Measurements from ENCODE around the gene MAP3K6.
"Not testable (repeated sequence)": the region's sequence is repeated elsewhere in the genome, so short reads cannot be mapped to it uniquely, and the experiment has no call there.

Gene MAP3K6

GRCh38 chr1:27397110-27397509, 30.3 kb upstream of the MAP3K6 start:
- no peak for DNase-seq

GRCh38 chr1:27395441-27396195, 28.9 kb upstream of the MAP3K6 start:
- peak; percentile 82 for DNase-seq

DNA sequence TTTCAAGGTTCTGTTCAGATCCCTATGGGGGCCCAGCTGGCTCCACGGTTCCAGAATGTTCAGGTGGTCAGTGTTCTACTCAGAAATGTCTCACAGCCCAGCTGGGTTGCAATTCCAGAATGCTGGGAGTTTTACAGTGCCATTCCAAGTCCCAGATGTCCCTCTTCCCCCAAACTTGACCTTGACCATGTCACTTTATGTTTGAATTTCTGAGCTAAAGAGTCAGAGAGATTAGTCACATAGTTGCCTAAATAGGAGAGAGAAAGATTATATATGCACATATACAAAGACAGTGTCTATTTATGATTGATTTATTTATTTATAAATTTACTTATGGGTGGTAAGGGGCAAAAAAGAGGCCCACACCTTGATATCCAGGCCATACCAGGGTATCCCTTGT, 28.2 kb upstream of the MAP3K6 start:
- no peak for DNase-seq

- DNase-seq = no peak
Observed at GRCh38 chr1:27394282-27394658, 27.5 kb upstream of the MAP3K6 start.

DNA sequence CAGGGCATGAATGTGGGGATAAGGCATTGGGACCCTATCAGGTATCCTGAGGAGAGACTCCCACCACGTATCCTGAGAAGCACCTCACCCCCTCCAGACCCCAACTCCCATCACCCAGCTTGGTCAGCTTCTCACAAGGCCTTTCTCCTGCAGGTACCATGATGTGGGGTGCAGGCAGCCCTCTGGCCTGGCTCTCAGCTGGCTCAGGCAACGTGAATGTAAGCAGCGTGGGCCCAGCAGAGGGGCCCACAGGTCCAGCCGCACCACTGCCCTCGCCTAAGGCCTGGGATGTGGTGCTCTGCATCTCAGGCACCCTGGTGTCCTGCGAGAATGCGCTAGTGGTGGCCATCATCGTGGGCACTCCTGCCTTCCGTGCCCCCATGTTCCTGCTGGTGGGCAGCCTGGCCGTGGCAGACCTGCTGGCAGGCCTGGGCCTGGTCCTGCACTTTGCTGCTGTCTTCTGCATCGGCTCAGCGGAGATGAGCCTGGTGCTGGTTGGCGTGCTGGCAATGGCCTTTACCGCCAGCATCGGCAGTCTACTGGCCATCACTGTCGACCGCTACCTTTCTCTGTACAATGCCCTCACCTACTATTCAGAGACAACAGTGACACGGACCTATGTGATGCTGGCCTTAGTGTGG, 27.0 kb upstream of the MAP3K6 start:
- no peak for DNase-seq

DNA sequence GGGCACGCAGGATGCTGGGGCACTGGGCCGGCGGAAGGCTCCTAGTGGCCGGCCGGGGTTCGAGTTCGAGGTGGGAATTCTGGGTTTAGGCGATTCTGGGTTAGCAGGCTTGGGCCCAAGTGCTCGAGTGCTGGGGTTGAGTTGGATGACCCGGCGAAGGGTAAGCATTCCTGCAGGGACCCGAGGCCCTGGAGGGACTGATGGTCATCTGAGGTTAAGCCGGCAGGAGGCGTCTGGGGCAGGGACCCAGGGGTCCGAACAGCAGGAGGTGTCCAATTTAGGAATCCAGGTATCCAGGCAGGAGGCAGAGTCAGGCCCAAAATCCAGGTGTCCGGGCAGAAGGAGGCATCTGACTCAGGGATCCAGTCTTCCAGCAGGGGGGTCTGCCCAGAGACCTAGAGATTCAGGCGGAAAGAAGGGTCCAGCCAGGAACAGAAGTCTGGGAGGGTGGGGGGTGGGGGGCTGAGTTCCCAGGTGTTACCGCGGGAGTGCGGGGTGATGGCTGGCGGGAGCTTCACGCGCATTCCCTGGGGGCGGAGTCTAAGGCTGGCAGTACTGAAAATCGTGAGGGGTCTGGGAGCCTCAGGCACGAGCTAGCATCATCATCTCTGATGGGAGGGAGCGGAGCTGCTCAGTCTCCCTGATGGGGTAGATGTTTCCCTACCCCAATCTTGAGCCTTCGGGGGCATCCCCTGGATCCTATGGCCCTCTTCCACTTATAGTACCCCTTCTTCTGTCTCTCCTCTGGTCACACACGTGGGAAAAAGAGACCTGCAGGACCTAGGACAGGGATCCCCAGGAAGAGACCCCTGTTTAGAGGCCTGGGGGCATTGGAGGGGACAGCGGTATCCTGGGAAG, 26.2 kb upstream of the MAP3K6 start:
- no peak for DNase-seq

DNA sequence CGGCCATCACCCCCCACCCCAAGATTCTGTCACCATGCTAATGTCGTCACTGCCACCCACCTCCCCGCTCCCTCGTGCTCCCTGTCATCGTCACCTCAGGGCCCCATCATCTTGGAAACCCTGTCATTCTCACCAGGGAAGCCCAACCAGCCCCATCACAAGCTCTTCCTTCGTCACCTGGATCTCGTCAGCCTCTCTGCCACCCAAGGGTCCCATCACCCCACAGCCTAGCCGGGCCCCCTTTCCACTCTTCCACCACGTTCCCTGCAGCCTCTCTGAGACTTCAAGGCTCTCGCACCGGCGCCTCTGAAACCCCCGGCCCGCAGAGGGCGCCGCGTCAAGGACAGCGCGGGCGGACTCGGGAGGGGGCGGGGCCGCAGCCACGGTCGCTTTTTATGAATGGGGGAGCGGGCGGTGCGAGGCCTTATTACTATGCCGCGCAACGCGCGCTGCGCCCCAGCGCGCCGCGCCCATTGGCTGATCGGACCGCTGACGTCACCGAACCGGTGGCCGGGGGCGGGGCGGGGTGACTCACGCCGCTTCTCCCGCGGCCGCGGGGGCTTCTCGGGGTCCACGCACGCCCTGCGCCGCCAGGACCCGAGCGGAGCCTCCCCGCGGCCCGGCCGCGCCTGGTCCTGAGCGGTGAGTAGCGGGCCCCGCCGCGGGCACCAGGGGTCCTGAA, 25.5 kb upstream of the MAP3K6 start, which contains the start of gene GPR3:
TSS of gene GPR3 (plus strand) at position 527 of the 682 bp plus-strand sequence. CDS start 1,177 bp downstream, outside the sequence.
- DNase-seq = peak; percentile 93

GRCh38 chr1:27391511-27392095, 24.8 kb upstream of the MAP3K6 start:
- peak; percentile 43 for DNase-seq

- DNase-seq = peak; percentile 66
Observed at GRCh38 chr1:27388337-27389005, 21.7 kb upstream of the MAP3K6 start.

- DNase-seq = not testable (repeated sequence)
Observed at GRCh38 chr1:27384797-27385196, 18.0 kb upstream of the MAP3K6 start.

DNA sequence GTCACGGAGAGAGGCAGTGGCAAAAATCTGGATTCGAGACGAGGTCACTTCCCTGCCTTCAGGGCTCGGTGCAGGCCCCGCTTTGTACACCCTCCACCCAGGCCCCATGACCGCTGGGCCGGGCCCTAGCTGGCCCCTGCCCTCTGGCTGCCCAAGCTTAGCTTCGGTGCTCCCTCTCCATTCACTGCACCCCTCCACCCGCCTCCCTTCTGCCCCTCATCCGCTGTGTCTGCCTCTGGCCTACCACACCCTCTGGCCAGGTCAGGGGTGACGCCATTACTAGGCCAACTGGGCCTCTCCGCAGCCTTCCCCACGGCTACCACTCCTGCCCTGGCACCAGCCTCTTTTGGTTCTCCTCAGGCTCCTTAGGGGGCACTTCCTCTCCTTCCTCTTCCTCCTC, 16.9 kb upstream of the MAP3K6 start:
- DNase-seq = no peak

DNA sequence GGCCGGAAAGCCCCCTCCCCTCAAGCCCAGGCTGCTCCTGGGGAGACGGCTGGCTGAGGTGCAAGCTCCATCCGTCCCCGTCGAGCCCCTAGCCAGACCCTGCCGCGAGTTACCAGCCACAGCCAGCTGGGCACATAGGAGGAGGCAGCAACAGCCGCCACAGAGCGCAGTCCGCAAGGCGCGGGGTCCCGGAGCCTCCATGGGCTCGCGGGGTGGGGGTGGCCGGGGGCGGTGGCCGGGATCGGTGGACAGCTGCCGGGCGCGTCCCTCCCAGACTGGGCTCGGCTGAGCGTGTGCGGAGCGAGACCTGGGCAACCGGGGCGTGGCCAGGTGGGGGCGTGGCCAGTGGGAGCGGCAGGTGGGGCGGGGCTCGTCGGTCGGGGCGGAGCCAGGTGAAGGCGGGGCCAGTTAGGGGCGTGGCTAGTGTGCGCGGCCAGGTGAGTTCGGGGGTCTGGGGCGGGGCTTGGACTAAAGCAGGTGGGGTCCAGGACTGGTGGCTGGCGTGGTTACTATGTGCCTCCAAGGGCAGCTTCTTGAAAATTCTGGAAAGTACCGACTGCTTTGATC, 16.4 kb upstream of the MAP3K6 start, which contains the start of gene CD164L2:
TSS of gene CD164L2 (minus strand) at position 295 of the 567 bp plus-strand sequence. CDS start at position 201, 94 bp downstream.
- no peak for DNase-seq

GRCh38 chr1:27381969-27382762, 15.4 kb upstream of the MAP3K6 start:
- DNase-seq = no peak

DNA sequence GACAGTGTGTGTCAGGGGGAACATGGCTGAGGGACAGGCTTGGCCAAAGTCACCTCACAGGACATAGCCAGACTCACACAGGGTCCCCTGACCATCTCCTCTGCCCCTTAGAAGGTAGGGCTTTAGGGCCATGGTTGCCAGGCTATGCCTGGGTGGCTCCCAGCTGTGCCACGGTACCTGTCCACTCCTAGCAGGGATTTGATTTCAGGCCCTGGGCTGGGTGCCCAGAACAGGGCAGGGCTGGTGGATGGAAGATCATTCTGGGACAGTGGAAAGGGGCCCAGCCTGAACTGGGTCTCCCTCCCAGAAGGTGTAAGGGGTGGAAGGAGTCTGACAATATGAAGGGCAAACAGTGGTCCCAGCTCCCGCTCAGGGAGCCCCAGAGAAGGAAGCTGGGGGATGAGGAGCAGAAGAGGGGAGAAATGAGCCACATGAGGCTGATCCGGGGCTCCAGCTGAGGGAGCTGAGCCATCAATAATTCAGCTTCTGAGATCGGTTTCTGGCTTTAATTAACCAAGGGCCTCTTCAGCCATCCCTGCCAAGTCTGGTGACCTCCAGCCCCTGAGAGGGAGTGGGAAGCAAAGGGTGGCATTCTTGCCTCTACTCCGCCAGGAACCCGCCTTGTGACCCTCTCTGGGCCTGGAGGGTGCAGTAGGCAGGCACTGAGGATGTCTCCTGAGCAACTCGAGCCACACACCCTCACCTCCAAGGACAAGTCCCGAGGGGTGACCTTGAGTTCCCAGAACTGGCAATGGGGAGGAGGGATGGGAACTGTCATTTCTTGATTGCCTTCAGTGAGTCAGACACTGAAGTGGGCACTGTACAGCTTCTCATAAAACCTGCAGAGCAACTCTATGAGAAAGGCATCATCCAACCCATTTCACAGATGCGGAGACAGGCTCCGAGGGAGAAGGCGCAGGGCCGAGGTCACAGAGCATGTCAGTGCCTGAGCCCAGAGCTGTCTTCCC, 14.3 kb upstream of the MAP3K6 start:
- no peak for DNase-seq

- no peak for DNase-seq
Observed at GRCh38 chr1:27380224-27380623, 13.5 kb upstream of the MAP3K6 start.

DNA sequence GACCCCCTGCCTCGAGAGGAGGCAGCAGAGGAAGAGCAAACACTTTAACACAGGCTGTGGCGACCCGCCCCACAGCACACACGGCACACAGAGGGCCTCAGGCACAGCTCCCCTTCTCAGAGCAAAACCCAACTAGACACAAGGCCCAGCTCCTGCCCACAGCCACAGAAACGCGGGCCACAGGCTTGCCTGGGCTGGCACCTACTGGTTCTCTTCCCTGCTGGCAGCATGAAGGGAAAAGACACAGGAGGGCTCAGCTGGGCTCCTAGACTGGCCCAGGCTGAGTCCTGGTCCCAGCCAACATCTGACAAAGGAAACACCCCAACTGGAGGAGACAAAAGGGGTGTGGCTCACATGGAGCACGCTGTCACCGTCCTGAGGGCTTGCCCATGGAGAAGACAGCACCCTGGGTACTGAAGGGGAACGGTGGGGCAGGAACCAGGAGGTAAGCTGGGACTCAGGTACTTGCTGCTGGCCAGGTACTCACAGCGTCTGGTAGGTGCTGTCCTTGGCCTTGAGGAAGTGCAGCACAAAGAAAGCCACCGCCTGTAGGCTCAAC, 12.9 kb upstream of the MAP3K6 start:
- no peak for DNase-seq

GRCh38 chr1:27377760-27378495, 11.2 kb upstream of the MAP3K6 start:
- DNase-seq = no peak
